Measurements from ENCODE around the gene RBP3. TPM values are rescaled to one million over a fixed set of nuclear protein-coding genes. Genes with fewer than 3 reads are reported as not detected.
A peak's percentile ranks its signal among the peaks of the same experiment; 100 is the strongest.

RBP3 gene
- total RNA-seq, 1 experiment from 2014 or later: not detected

GRCh38 chr10:47336387-47337134, 11.6 kb upstream of the RBP3 start:
- DNase-seq (ENCODE audit: low read depth): no peak

DNA sequence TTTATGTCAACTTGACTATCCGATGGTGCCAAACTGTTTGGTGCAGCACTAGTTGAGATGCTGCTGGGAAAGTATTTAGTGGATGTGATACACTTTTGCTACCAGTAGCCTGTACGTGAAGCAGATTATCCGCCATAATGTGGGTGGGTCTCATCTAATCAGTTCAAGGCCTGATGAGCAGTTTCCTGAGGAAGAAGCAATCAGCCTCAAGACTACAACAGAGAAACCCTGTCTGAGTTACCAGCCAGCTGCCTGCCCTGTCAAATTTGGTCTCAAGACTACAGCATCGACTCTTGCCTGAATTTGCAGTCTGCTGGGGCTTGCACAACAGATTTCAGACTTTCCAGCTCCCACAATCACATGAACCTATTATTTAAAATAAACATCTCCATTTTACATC, 10.9 kb upstream of the RBP3 start:
- DNase-seq (ENCODE audit: low read depth): no peak

DNA sequence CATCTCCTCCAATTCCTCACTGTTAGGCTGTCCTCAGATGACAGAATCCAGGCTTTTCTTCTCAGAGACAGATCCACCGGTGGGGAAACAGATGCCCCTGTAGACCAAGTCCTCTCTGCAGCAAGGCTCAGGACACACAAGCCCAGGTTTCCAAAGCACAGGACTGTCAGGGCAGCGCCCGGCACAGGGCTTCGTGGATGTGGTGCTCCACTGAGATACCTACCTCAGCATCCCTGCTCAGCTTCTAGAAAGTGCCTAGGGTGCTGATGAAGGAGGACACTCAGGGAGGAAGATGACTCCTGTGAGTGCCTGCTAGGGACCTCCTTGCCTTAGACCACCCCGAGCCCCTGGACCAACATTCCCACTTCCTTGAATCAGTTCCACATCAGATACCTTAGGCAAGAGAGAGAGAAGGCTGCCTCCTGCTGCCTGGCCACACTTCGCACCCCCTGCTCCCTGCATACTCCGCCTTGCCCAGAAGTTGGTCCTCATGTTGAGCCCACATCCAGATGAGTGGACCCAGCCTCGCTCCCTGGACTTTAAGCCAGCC, 8.9 kb upstream of the RBP3 start:
- no peak for DNase-seq (ENCODE audit: low read depth)

DNA sequence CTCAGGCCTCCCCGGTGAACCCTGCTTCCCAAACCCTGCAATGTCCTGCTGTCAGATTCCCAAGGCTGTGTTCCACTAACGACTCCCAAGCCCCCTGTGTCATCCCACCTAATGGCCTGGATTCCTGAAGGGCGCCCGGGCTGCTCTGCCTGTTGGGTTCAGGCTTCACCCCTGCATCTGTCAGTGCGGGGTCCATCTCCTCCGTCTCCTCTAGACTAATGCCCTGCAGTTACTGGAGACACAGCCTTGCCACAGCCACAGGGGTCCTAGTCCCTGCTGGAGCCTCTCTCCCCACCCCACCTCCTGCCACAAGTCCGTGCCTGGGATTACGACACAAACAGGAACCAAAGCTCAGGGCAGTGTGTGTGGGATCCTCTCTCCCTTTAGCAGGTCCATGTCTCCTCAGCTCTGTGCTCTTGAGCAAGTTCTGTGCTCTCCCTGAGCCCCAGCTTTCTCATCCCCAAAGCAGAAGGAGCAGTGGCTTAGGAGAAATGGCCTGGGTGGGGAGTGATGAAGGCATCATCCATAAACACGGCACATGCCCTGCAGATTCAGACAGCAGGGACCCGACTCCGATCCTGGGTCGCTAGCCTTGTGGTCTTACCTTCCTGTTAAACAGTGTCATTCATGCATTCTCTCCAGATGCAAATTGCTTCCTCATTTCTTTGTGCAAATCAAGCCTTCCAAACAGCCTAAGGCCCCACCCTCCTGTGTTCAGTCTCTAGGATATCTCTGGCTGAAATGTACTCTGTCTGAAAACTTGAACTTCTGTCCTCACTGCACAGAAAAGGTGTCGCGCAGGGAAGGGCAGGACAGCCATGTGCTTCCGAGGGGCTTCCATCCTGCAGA, 8.2 kb upstream of the RBP3 start:
- no peak for DNase-seq (ENCODE audit: low read depth)

DNA sequence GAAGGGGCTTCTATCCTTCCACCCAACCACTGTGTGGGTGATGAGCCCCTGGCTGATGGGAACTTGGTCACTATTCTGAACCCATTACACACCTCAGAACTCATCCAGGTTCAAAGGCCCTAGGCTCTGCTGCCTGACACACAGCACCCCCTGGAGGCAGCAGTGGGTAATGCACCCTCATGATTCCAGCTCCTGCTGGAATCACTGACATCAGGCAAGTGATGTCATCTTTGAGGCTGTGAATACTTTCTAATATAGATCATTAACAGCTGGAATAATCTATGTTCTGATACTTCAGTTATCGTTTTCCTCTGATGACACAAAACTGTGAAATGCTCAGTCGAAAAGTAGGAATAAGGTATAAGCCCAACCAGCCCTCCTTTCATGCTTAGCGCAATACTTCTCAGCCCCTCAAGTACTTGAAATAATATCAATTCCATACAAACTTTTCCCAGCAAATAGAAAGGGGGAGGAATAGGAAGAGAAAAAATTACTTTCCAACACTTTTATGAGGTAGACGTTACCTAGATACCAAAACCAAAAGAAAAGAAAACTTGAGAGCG, 7.5 kb upstream of the RBP3 start:
- DNase-seq (ENCODE audit: low read depth): peak; percentile 42

DNA sequence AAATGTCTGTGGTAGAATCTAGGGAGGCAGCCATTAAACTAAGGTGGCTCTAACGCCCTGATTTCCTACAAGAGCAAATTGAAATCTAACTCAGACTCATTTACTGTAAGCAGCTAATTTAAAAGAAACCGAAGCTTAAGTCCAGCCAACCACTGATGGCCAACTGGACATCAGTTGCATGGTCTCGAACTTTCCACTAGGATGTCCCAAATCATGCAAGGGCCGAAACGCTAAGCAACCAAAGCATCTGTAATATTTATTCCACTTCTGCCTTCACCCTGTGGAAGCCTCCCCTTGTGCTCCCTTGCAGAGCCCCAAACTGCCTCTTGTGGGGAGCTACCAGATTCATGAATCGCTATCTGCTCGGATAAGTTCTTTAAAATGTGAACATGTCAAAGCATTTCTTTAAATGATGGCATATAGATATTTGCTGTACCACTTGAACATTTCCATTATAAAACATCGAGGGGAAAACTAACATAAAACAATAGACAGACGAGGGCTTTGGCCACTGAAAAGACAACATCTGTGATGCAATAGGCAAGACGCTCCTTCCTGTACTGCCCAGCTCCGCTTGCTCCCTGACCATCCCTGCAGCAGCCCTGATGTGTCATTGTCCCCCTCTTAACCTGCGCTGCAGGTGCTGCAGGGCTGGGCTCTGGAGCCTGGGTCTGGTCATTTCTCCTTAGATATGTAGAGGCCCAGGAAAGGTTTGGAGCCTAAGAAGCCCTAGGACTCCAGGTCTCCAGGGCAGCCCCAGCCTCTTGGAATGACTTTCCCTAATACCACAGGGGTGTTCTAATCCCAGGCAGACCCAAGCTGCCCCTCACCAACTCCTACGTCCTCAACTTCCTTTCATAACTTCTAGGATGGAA, 2.9 kb upstream of the RBP3 start:
- DNase-seq (ENCODE audit: low read depth): no peak

DNA sequence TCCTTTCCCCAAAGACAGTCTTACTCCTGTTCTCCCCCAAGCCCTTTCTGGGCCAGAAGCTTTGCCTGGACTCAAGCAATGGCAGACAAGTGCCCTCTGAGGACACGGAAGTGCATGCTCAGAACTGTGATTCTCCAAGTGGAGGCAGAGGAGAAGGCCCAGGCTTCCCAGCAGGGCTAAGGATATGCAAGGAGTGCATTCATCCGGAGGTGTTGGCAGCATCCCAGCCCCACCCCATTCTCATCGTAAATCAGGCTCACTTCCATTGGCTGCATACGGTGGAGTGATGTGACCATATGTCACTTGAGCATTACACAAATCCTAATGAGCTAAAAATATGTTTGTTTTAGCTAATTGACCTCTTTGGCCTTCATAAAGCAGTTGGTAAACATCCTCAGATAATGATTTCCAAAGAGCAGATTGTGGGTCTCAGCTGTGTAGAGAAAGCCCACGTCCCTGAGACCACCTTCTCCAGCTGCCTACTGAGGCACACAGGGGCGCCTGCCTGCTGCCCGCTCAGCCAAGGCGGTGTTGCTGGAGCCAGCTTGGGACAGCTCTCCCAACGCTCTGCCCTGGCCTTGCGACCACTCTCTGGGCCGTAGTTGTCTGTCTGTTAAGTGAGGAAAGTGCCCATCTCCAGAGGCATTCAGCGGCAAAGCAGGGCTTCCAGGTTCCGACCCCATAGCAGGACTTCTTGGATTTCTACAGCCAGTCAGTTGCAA, 1.4 kb upstream of the RBP3 start:
- no peak for DNase-seq (ENCODE audit: low read depth)

- no peak for DNase-seq (ENCODE audit: low read depth)
Observed at GRCh38 chr10:47347303-47347675, 874 bp upstream of the RBP3 start.

DNA sequence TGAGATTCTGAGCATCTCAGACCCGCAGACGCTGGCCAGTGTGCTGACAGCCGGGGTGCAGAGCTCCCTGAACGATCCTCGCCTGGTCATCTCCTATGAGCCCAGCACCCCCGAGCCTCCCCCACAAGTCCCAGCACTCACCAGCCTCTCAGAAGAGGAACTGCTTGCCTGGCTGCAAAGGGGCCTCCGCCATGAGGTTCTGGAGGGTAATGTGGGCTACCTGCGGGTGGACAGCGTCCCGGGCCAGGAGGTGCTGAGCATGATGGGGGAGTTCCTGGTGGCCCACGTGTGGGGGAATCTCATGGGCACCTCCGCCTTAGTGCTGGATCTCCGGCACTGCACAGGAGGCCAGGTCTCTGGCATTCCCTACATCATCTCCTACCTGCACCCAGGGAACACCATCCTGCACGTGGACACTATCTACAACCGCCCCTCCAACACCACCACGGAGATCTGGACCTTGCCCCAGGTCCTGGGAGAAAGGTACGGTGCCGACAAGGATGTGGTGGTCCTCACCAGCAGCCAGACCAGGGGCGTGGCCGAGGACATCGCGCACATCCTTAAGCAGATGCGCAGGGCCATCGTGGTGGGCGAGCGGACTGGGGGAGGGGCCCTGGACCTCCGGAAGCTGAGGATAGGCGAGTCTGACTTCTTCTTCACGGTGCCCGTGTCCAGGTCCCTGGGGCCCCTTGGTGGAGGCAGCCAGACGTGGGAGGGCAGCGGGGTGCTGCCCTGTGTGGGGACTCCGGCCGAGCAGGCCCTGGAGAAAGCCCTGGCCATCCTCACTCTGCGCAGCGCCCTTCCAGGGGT, 703 bp downstream of the RBP3 start:
- DNase-seq (ENCODE audit: low read depth): no peak

DNA sequence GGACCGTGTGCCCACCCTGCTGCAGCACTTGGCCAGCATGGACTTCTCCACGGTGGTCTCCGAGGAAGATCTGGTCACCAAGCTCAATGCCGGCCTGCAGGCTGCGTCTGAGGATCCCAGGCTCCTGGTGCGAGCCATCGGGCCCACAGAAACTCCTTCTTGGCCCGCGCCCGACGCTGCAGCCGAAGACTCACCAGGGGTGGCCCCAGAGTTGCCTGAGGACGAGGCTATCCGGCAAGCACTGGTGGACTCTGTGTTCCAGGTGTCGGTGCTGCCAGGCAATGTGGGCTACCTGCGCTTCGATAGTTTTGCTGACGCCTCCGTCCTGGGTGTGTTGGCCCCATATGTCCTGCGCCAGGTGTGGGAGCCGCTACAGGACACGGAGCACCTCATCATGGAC, 1.4 kb downstream of the RBP3 start:
- no peak for DNase-seq (ENCODE audit: low read depth)

- no peak for DNase-seq (ENCODE audit: low read depth)
Observed at GRCh38 chr10:47349941-47350371, 1.8 kb downstream of the RBP3 start.

GRCh38 chr10:47350671-47351640, 2.8 kb downstream of the RBP3 start:
- no peak for DNase-seq (ENCODE audit: low read depth)

DNA sequence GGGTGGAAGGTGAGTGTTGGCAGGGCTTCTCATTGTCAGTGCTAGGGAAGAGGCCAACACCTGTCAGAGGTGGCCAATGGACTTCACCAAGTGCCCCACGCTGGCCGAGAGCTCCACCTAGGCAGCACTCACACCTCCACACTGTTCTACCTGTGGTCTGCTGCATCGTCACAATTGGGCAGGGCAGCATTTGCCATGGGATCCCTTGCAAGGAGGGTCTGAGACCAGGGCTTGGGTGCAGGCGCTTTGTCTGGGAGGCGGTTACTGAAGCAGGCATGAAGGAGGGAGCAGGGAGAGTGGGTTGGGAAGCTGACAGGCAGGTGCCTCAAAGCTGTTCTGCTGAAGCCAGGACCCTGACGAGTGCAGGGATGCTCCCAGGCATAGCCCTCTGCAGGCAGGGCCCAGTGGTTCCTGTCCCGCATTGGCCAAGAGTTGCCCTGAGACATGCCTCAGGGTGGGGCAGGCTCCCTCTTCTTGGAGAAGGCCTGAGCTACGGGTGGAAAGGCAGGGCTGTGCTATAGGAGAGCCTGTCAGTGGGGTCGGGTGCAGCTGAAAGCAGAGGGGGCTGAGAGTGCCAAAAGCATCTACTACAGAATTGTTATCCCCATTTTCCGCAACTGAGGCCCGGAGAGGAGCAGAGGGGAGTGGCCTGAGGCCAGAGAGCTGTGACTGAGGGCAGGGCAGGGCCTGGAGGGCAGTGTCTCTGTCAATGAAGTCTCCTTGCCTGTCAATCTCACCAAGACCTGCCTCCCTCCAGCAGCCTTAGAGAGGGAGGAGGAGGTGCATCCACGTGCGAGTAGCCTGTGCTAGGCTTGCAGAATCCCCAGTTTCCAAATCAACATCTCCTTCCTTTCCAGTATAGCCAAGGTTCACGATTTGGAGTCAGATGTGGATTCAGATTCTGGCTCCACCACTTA, 4.0 kb downstream of the RBP3 start:
- DNase-seq (ENCODE audit: low read depth): no peak

GRCh38 chr10:47353351-47353750, 5.2 kb downstream of the RBP3 start:
- DNase-seq (ENCODE audit: low read depth): no peak

- DNase-seq (ENCODE audit: low read depth): no peak
Observed at GRCh38 chr10:47354165-47354564, 6.0 kb downstream of the RBP3 start.

DNA sequence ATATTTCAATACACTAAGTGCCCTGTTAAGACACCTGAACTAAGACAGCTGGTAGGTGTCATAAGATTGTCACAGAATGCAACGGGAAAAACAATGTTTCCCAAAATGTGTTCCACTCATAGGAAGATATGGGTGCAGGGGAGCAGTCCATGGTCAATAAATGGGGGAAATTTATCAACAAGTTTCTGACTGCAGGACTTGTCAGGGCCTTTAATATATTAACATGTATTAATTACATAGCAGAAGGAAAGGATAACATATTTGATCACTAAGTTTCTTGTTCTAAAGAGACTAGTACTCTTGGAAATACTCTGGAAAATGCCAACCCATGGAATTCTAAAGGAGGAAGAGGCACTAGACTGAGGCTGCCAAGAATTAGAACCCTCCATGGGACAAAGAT, 6.7 kb downstream of the RBP3 start:
- no peak for DNase-seq (ENCODE audit: low read depth)

- DNase-seq (ENCODE audit: low read depth): no peak
Observed at GRCh38 chr10:47356708-47357107, 8.5 kb downstream of the RBP3 start.
